Dedifferentiated amniotic fluid mesenchymal stem cell (primary cell): ENCODE measurements around the gene TGFBR2.
"Not testable (repeated sequence)": the region's sequence is repeated elsewhere in the genome, so short reads cannot be mapped to it uniquely, and the experiment has no call there.

ENCODE experiments used
- DNase-seq: peaks from one replicate; pipeline ENCODE4 v3.0.0-alpha.2; 2016; ENCODE audit errors: extremely low spot score

Gene TGFBR2

GRCh38 chr3:30619318-30619717 lies 12.9 kb downstream of the TGFBR2 start:
- no peak for DNase-seq

GRCh38 chr3:30620402-30621360 lies 14.3 kb downstream of the TGFBR2 start:
- no peak for DNase-seq

- no peak for DNase-seq
Measured at GRCh38 chr3:30621576-30621975, 15.2 kb downstream of the TGFBR2 start.

GRCh38 chr3:30622047-30622545 lies 15.7 kb downstream of the TGFBR2 start:
- no peak for DNase-seq

GRCh38 chr3:30622790-30623189 lies 16.4 kb downstream of the TGFBR2 start:
- no peak for DNase-seq

GRCh38 chr3:30623351-30623750 lies 16.9 kb downstream of the TGFBR2 start:
- DNase-seq, result peak; percentile 30

GRCh38 chr3:30624480-30624879 lies 18.1 kb downstream of the TGFBR2 start:
- not testable (repeated sequence) for DNase-seq

GRCh38 chr3:30625541-30626438 lies 19.4 kb downstream of the TGFBR2 start:
- DNase-seq, result peak; percentile 40

- no peak for DNase-seq
Measured at GRCh38 chr3:30626443-30627180, 20.2 kb downstream of the TGFBR2 start.

GRCh38 chr3:30628205-30628900 lies 22.0 kb downstream of the TGFBR2 start:
- DNase-seq, result no peak

GRCh38 chr3:30628901-30629590 lies 22.6 kb downstream of the TGFBR2 start:
- DNase-seq, result no peak

GRCh38 chr3:30629746-30630145 lies 23.3 kb downstream of the TGFBR2 start:
- no peak for DNase-seq

- no peak for DNase-seq
Measured at GRCh38 chr3:30630238-30631030, 24.0 kb downstream of the TGFBR2 start.

GRCh38 chr3:30631243-30631904 lies 25.0 kb downstream of the TGFBR2 start:
- DNase-seq, result no peak

- no peak for DNase-seq
Measured at GRCh38 chr3:30632065-30632464, 25.7 kb downstream of the TGFBR2 start.

- no peak for DNase-seq
Measured at GRCh38 chr3:30632521-30632920, 26.1 kb downstream of the TGFBR2 start.

- no peak for DNase-seq
Measured at GRCh38 chr3:30633718-30634117, 27.3 kb downstream of the TGFBR2 start.

GRCh38 chr3:30634761-30635735 lies 28.6 kb downstream of the TGFBR2 start:
- DNase-seq, result no peak
